ENCODE data around the gene CDC20. TPM values are rescaled to one million over a fixed set of nuclear protein-coding genes. Genes with fewer than 3 reads are reported as not detected.

CDC20 gene
- total and polyA plus RNA-seq, 4 donors, result 3.6 to 6.1 (median 5.2) TPM

DNA sequence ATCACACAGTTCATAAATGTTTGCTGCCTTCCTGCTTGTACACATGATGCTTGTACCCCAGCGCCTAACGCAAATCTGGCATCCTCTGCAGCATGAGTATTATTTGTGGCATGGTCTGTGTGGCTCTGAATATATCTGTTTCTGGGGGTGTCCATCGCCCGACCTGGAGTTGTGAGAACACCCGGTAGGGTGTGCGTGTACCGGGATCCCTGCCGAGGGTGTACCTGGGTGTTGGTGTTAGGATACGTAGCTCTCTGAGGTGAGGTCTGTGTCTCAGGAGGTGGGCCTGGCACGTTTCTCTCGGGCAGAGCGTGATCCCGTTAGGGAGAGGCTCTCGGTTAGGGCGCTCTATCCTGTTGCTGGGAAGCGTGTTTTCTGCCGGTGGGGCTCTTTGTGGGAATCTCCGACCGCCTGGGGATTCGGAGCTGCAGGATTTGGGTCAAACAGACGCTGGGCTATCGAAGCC is 10.4 kb upstream of the CDC20 start:
- H3K4me1 ChIP-seq (ENCODE audit: control insufficient read depth in 5 of 5, insufficient read depth in 5 of 5, low read length in 5 of 5), result peaks cover 0 to 15% (median 4%) of the 10 kb centered on the region in 5 donors
- ATAC-seq (ENCODE audit: insufficient read depth, low FRiP score) (peak; percentile 10), DNase-seq (peak in 2 of 3 donors; percentile 48 to 50)
- H3K27me3 ChIP-seq (ENCODE audit: control insufficient read depth in 3 of 3, insufficient read depth in 3 of 3, low read length in 2 of 3), result peaks cover 0 to 5% (median 0%) of the 10 kb centered on the region in 3 donors
- no peaks in the 10 kb centered on the region for H3K9me3 ChIP-seq (ENCODE audit: control insufficient read depth in 4 of 4, insufficient read depth in 3 of 4, low read length in 3 of 4)
- 43 to 61% methylated on average over 22 of the region's 22 CpGs for WGBS, 2 donors
- peak overlapping the region; percentile 69 to 93 for H3K27ac ChIP-seq (ENCODE audit: low read depth in 1 of 2, low read length in 1 of 2)
- no peaks in the 10 kb centered on the region for H3K36me3 ChIP-seq (ENCODE audit: control insufficient read depth in 4 of 4, insufficient read depth in 4 of 4, low read length in 4 of 4)
- TF ChIP-seq, protein P1, sequence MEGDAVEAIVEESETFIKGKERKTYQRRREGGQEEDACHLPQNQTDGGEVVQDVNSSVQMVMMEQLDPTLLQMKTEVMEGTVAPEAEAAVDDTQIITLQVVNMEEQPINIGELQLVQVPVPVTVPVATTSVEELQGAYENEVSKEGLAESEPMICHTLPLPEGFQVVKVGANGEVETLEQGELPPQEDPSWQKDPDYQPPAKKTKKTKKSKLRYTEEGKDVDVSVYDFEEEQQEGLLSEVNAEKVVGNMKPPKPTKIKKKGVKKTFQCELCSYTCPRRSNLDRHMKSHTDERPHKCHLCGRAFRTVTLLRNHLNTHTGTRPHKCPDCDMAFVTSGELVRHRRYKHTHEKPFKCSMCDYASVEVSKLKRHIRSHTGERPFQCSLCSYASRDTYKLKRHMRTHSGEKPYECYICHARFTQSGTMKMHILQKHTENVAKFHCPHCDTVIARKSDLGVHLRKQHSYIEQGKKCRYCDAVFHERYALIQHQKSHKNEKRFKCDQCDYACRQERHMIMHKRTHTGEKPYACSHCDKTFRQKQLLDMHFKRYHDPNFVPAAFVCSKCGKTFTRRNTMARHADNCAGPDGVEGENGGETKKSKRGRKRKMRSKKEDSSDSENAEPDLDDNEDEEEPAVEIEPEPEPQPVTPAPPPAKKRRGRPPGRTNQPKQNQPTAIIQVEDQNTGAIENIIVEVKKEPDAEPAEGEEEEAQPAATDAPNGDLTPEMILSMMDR (IDR thresholded peaks at IDR 0.05; ENCODE audit: control extremely low read depth, extremely low read depth), result no peak
- peak overlapping the region; percentile 15 for H3K4me3 ChIP-seq
- H3K9ac ChIP-seq (ENCODE audit: insufficient read depth in 1 of 2, low read length in 2 of 2), result peak overlapping the region in 1 of 2 donors; percentile 14

DNA sequence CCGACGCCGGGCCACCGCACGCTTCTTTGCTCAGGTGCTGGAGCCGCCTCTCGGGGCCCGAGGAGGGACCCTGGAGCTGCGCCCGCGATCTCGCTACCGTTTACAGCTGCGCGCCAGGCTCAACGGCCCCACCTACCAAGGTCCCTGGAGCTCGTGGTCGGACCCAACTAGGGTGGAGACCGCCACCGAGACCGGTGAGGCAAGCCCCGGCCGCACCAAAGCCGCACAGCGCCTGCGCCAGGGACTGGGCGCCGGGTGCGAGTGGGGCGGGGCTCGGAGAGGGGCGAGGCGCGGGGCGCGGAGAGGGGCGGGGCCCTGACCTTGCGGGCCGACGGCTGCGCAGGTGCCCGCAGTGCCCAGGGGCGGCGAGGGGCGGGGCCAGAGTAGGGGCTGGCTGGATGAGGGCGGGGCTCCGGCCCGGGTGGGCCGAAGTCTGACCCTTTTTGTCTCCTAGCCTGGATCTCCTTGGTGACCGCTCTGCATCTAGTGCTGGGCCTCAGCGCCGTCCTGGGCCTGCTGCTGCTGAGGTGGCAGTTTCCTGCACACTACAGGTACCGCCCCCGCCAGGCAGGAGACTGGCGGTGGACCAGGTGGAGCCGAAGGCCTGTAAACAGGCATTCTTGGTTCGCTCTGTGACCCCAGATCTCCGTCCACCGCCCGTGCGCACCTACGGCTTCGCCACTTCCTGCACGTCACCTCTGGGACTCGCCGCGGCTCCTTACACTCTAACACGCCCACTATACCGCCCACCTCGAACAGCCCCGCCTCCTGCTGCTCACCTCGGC is 9.8 kb upstream of the CDC20 start:
- TF ChIP-seq, protein P1 (IDR thresholded peaks at IDR 0.05; ENCODE audit: control extremely low read depth, extremely low read depth), result no peak
- peak; percentile 68 to 85 (median 83) for DNase-seq
- H3K9me3 ChIP-seq (ENCODE audit: control insufficient read depth in 4 of 4, insufficient read depth in 3 of 4, low read length in 3 of 4), result no peaks in the 10 kb centered on the region
- H3K4me3 ChIP-seq, result peak overlapping the region; percentile 36
- peak overlapping the region; percentile 42 to 44 for H3K9ac ChIP-seq (ENCODE audit: insufficient read depth in 1 of 2, low read length in 2 of 2)
- H3K27ac ChIP-seq (ENCODE audit: low read depth in 1 of 2, low read length in 1 of 2), result peak overlapping the region; percentile 93 to 96
- peak; percentile 93 for ATAC-seq (ENCODE audit: insufficient read depth, low FRiP score)
- 30 to 59% methylated on average over 71 to 72 of the region's 72 CpGs for WGBS, 2 donors
- H3K4me1 ChIP-seq (ENCODE audit: control insufficient read depth in 5 of 5, insufficient read depth in 5 of 5, low read length in 5 of 5), result peaks cover 0 to 15% (median 4%) of the 10 kb centered on the region in 5 donors
- H3K27me3 ChIP-seq (ENCODE audit: control insufficient read depth in 3 of 3, insufficient read depth in 3 of 3, low read length in 2 of 3), result peaks cover 0 to 5% (median 0%) of the 10 kb centered on the region in 3 donors
- H3K36me3 ChIP-seq (ENCODE audit: control insufficient read depth in 4 of 4, insufficient read depth in 4 of 4, low read length in 4 of 4), result no peaks in the 10 kb centered on the region

DNA sequence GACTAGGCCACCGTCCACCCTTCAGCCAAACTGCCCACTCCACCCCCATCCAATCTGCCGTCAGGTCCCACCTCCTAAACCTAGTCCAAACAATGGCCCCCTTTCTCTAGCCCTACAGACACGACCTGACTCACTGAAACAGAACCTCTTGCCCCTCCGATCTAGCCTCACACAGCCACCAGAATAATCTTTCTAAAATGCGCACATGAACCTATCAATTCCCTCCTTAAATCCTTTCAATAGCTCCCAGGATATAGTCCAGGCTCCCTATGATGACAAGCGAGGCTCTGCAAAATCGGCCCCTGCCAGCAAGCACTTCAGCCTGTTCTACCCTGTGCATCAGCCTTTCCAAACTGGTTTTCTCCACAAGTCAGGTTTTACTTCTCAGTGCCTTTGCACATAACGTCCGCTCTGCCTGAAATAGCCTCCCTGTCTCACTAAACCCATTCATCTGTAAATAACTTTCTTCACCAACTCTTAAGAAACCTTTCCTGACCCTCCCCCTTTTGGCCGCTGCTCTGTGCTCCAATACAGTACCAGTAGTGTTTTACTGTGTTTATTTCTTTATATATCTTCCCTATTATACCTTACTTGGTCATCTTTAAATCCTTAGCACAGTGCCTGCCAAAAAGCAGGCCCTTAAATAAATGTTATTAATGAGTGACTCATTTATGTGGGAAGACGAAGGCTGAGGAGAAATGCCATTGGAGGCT is 9.0 kb upstream of the CDC20 start:
- H3K36me3 ChIP-seq (ENCODE audit: control insufficient read depth in 4 of 4, insufficient read depth in 4 of 4, low read length in 4 of 4), result no peaks in the 10 kb centered on the region
- ATAC-seq (ENCODE audit: insufficient read depth, low FRiP score) (no peak), DNase-seq (peak in 2 of 3 donors; percentile 24 to 56)
- H3K27ac ChIP-seq (ENCODE audit: low read depth in 1 of 2, low read length in 1 of 2), result peak overlapping the region; percentile 93 to 96
- peak overlapping the region; percentile 42 to 44 for H3K9ac ChIP-seq (ENCODE audit: insufficient read depth in 1 of 2, low read length in 2 of 2)
- 59 to 71% methylated on average over 11 of the region's 11 CpGs for WGBS, 2 donors
- no peak overlapping the region for H3K4me3 ChIP-seq
- H3K27me3 ChIP-seq (ENCODE audit: control insufficient read depth in 3 of 3, insufficient read depth in 3 of 3, low read length in 2 of 3), result peaks cover 0 to 5% (median 0%) of the 10 kb centered on the region in 3 donors
- H3K9me3 ChIP-seq (ENCODE audit: control insufficient read depth in 4 of 4, insufficient read depth in 3 of 4, low read length in 3 of 4), result no peaks in the 10 kb centered on the region
- TF ChIP-seq, protein P1 (IDR thresholded peaks at IDR 0.05; ENCODE audit: control extremely low read depth, extremely low read depth), result no peak
- peaks cover 0 to 12% (median 4%) of the 10 kb centered on the region in 5 donors for H3K4me1 ChIP-seq (ENCODE audit: control insufficient read depth in 5 of 5, insufficient read depth in 5 of 5, low read length in 5 of 5)
